CD1c-positive myeloid dendritic cell (primary cell): Measurements from ENCODE around the gene FAM229A.

Source experiments
- DNase-seq: peaks from one replicate; pipeline ENCODE4 v3.0.0-alpha.2; 2016; ENCODE audit errors: extremely low spot score

Gene FAM229A

GRCh38 chr1:32331549-32331948 lies 30.7 kb downstream of the FAM229A start:
- DNase-seq: no peak

- DNase-seq: no peak
Observed at GRCh38 chr1:32330558-32331151, 31.6 kb downstream of the FAM229A start.

GRCh38 chr1:32329931-32330466 lies 32.3 kb downstream of the FAM229A start:
- DNase-seq: no peak

GRCh38 chr1:32327204-32327603 lies 35.1 kb downstream of the FAM229A start:
- DNase-seq: no peak

GRCh38 chr1:32321712-32322291 lies 40.5 kb downstream of the FAM229A start:
- no peak for DNase-seq

- DNase-seq: no peak
Observed at GRCh38 chr1:32318127-32318869, 44.0 kb downstream of the FAM229A start.

GRCh38 chr1:32316903-32317277 lies 45.4 kb downstream of the FAM229A start:
- DNase-seq: no peak

GRCh38 chr1:32311709-32312393 lies 50.4 kb downstream of the FAM229A start:
- no peak for DNase-seq
